ENCODE results near the gene SETDB2.

Gene SETDB2

DNA sequence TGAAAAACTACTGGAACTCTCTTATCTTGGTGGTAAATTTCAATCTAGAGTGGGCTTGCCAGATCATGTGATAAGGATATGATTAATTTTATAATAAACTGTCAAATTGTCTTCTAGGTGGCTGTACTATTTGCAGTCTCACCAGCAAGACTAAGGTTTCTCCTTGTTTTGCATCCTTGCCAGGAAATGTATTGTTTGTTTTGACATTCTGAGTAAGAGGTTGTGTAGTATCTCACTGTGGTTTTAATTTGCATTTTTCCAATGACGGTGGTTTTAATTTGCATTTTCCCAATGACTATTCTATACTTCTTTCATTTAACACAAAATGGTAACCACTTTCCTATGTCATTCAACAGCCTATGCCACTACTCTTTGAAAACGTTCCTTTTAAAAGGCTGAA, 2.2 kb upstream of the SETDB2 start:
- DNase-seq (ENCODE audit: low read depth) = peak; percentile 31
- no peak overlapping the region for H3K4me3 ChIP-seq (ENCODE audit: low read length)
- TF ChIP-seq, protein P1, sequence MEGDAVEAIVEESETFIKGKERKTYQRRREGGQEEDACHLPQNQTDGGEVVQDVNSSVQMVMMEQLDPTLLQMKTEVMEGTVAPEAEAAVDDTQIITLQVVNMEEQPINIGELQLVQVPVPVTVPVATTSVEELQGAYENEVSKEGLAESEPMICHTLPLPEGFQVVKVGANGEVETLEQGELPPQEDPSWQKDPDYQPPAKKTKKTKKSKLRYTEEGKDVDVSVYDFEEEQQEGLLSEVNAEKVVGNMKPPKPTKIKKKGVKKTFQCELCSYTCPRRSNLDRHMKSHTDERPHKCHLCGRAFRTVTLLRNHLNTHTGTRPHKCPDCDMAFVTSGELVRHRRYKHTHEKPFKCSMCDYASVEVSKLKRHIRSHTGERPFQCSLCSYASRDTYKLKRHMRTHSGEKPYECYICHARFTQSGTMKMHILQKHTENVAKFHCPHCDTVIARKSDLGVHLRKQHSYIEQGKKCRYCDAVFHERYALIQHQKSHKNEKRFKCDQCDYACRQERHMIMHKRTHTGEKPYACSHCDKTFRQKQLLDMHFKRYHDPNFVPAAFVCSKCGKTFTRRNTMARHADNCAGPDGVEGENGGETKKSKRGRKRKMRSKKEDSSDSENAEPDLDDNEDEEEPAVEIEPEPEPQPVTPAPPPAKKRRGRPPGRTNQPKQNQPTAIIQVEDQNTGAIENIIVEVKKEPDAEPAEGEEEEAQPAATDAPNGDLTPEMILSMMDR (IDR thresholded peaks at IDR 0.05; ENCODE audit: insufficient read depth, low read depth, low read length, missing control alignments) = no peak

DNA sequence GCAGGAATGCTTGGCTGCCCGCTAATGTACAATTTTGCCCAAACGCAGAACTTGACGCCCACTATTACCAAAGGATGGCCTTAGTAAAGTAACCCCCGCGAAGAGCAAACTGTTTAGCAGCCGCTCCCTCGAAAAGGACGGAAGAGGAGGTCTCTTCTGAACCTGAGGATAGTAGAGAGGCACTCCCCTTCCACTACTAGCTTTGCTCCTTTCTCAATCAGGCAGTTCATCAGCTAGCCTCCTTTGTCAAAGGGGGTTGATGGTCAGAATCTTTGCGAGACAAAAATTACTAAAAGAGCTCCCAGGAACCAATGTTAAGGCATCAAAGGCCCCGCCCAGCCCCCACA, 744 bp upstream of the SETDB2 start:
- peak overlapping the region; percentile 89 for H3K4me3 ChIP-seq (ENCODE audit: low read length)

DNA sequence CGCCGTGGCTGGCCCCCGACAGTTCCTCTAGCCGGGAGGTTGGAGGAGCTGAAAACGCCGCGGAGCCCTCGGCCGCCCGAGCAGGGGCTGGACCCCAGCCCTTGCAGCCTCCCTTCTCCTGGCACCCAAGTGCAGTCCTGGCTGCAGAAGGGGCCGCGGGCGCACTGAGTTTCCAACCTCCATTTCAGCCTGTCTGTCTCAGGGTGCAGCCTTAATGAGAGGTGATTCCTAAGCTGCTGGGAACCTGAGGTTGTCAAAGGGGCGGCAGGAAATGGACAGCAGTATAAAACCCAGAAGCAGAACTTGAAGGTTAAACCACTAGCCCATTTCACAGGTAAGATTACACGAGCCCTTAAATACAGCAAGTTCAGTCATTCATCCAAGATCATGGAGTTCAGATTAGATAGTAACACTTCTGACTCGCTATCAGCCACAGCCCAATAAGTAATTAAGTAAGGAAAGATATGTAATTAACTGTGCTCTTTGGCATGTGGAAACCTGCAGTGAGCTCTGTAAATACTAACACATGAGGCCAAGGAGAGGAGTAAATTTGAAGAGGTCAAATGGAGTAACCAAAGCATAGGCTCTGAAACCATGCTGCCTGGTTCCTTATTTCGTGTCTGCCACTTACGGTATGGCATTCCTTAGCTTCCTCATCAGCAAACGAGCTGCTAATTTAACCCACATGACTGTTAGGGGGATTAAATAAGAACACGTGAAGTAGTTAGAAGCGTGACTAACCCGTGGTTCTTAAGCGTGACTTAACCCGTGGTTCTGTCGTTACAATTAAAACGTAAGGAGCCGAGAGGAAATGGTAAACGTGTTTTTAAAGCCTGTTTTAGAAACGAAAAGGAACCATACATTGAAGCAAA, 686 bp downstream of the SETDB2 start:
- H3K4me3 ChIP-seq (ENCODE audit: low read length) = peak overlapping the region; percentile 89
- DNase-seq (ENCODE audit: low read depth) = peak; percentile 74
- TF ChIP-seq, protein P1 (IDR thresholded peaks at IDR 0.05; ENCODE audit: insufficient read depth, low read depth, low read length, missing control alignments) = no peak

More for the DNA sequence above, 744 bp upstream of the SETDB2 start:
- DNase-seq (ENCODE audit: low read depth) = peak; percentile 40
- TF ChIP-seq, protein P1 (IDR thresholded peaks at IDR 0.05; ENCODE audit: insufficient read depth, low read depth, low read length, missing control alignments) = no peak

DNA sequence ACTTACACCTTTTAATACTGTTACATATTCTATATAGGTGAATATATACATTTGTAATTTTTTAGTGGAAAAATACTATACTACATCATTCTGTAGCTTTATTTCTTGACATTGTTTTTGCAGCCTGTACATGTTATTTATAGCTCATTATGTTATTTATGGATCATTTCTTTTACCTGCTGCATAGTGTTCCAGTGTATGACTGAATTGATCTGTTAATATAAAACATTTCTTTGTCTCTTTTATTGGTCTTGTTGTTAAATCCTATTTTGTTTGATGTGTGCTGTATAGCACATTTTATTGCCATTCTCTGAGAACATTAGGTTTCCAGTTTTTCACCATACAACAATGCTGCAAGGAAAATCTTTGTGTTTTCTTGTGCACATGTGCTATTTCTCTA, 2.4 kb downstream of the SETDB2 start:
- no peak overlapping the region for H3K4me3 ChIP-seq (ENCODE audit: low read length)
- no peak for DNase-seq (ENCODE audit: low read depth)
- TF ChIP-seq, protein P1 (IDR thresholded peaks at IDR 0.05; ENCODE audit: insufficient read depth, low read depth, low read length, missing control alignments) = no peak

DNA sequence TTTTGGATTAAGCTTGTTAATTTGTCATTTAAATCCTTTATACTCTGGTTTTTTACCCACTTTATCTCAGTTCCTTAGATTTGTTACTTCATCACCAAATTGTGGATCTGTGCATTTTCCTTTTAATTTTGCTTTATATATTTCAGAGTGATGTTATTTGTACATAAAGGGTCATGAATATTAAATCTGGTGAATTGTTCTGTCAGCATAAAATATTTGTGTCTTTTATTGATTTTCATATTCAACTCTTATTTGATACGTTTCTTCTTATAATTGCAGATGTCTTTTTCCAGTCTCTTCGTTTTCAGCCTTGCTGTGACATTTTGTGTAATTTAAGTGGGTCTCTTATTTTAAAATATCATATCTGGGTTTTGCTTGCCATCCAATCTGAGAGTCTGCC, 4.7 kb downstream of the SETDB2 start:
- TF ChIP-seq, protein P1 (IDR thresholded peaks at IDR 0.05; ENCODE audit: insufficient read depth, low read depth, low read length, missing control alignments) = no peak
- H3K4me3 ChIP-seq (ENCODE audit: low read length) = no peak overlapping the region
- no peak for DNase-seq (ENCODE audit: low read depth)

DNA sequence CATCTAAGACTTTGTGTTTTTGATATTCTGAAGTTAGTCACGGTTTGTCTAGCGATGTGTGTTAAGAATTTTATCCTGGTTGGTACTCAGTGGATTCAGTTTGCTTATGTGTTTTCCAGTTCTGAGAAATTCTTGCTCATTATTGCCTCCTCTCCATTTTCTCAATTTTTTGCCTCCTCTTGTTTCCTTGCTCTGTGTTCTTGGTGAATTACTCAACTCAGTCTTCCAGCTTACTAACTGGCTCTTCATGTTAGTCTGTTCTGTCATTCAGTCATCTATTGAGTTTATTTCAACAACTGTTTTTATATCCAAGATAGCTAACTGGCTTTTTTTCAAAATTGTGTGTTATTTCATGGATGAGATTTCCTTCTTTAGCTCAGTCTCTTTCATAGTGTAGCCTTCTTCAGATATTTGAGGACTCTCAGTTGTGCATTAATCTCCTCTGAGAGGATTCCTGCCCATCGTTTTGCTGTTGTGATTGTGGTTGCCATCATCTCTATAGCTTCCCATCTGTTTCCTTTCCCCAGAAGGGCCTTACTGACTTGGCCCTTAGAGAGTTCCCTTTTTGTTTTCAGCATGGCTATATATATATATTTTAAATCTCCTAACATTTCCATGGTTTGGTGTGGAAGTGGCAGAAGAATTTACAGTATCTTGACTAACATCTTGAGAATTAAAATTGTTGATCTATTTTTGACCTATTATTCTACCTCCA, 6.2 kb downstream of the SETDB2 start:
- TF ChIP-seq, protein P1 (IDR thresholded peaks at IDR 0.05; ENCODE audit: insufficient read depth, low read depth, low read length, missing control alignments) = no peak
- no peak overlapping the region for H3K4me3 ChIP-seq (ENCODE audit: low read length)
- no peak for DNase-seq (ENCODE audit: low read depth)
